ENCODE results near the gene SEMA6A.

GRCh38 chr5:116446356-116447005, 128.1 kb downstream of the SEMA6A start:
- TF ChIP-seq, protein P1, sequence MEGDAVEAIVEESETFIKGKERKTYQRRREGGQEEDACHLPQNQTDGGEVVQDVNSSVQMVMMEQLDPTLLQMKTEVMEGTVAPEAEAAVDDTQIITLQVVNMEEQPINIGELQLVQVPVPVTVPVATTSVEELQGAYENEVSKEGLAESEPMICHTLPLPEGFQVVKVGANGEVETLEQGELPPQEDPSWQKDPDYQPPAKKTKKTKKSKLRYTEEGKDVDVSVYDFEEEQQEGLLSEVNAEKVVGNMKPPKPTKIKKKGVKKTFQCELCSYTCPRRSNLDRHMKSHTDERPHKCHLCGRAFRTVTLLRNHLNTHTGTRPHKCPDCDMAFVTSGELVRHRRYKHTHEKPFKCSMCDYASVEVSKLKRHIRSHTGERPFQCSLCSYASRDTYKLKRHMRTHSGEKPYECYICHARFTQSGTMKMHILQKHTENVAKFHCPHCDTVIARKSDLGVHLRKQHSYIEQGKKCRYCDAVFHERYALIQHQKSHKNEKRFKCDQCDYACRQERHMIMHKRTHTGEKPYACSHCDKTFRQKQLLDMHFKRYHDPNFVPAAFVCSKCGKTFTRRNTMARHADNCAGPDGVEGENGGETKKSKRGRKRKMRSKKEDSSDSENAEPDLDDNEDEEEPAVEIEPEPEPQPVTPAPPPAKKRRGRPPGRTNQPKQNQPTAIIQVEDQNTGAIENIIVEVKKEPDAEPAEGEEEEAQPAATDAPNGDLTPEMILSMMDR (IDR thresholded peaks at IDR 0.05), result no peak
- TF ChIP-seq POLR2AphosphoS5 (IDR thresholded peaks at IDR 0.05) (no peak), POLR2A (IDR thresholded peaks at IDR 0.05) (no peak)

All from transverse colon (tissue), 4 donors.